H54 (cell line): ENCODE results near the gene PRPF40B.
"Not testable (repeated sequence)": the region's sequence is repeated elsewhere in the genome, so short reads cannot be mapped to it uniquely, and the experiment has no call there.

Experiments used
- DNase-seq: peaks from one replicate; pipeline ENCODE4 v3.0.0; 2011; ENCODE audit warnings: low spot score, mixed read lengths; ENCODE audit not compliant: insufficient read length
- FAIRE-seq: peaks from 3 replicates; lab custom pipeline; 2011; peaks lifted over from hg19 to GRCh38; lab: Jason Lieb, UNC
- POLR2A ChIP-seq: IDR thresholded peaks from 2 replicates; pipeline ENCODE4 v1.6.1; 2011; ENCODE audit warnings: low read depth, mild to moderate bottlenecking, low read length

Gene PRPF40B

GRCh38 chr12:49588721-49589516, 34.4 kb upstream of the PRPF40B start:
- FAIRE-seq = no peak
- DNase-seq = no peak
- TF ChIP-seq POLR2A = no peak

- DNase-seq = no peak
- no peak for TF ChIP-seq POLR2A
- FAIRE-seq = no peak
Measured at GRCh38 chr12:49598527-49598926, 24.8 kb upstream of the PRPF40B start.

GRCh38 chr12:49599961-49600360, 23.4 kb upstream of the PRPF40B start:
- FAIRE-seq (no peak), DNase-seq (no peak)
- no peak for TF ChIP-seq POLR2A

GRCh38 chr12:49603721-49604120, 19.6 kb upstream of the PRPF40B start:
- no peak for TF ChIP-seq POLR2A
- FAIRE-seq (no peak), DNase-seq (no peak)

GRCh38 chr12:49604856-49605255, 18.5 kb upstream of the PRPF40B start:
- TF ChIP-seq POLR2A = no peak
- DNase-seq (no peak), FAIRE-seq (no peak)

GRCh38 chr12:49605539-49605938, 17.8 kb upstream of the PRPF40B start, which contains the start of gene FAM186B:
Gene FAM186B, minus strand, starts transcription at chr12:49605639. Its CDS starts 162 bp downstream, at chr12:49605477.
- DNase-seq, FAIRE-seq: not testable (repeated sequence)

- TF ChIP-seq POLR2A = no peak
- DNase-seq = no peak
- no peak for FAIRE-seq
Measured at GRCh38 chr12:49609059-49609874, 14.1 kb upstream of the PRPF40B start.

- FAIRE-seq (no peak), DNase-seq (no peak)
- TF ChIP-seq POLR2A = no peak
Measured at GRCh38 chr12:49609875-49610154, 13.5 kb upstream of the PRPF40B start.

- not testable (repeated sequence) for FAIRE-seq, DNase-seq
Measured at GRCh38 chr12:49610785-49611184, 12.6 kb upstream of the PRPF40B start.

- FAIRE-seq = no peak
- no peak for TF ChIP-seq POLR2A
- DNase-seq = no peak
Measured at GRCh38 chr12:49612210-49612609, 11.2 kb upstream of the PRPF40B start.

GRCh38 chr12:49615725-49616124, 7.6 kb upstream of the PRPF40B start:
- no peak for TF ChIP-seq POLR2A
- DNase-seq (no peak), FAIRE-seq (no peak)

GRCh38 chr12:49616533-49617219, 6.7 kb upstream of the PRPF40B start:
- no peak for FAIRE-seq

GRCh38 chr12:49618576-49618975, 4.8 kb upstream of the PRPF40B start:
- FAIRE-seq (no peak), DNase-seq (no peak)
- TF ChIP-seq POLR2A = no peak

More at GRCh38 chr12:49616533-49617219, 6.7 kb upstream of the PRPF40B start:
- no peak for TF ChIP-seq POLR2A
- DNase-seq = no peak

GRCh38 chr12:49619286-49619685, 4.1 kb upstream of the PRPF40B start:
- TF ChIP-seq POLR2A = no peak
- no peak for FAIRE-seq
- DNase-seq = no peak
